ENCODE results near the gene HNRNPD. TPM values are rescaled to one million over a fixed set of nuclear protein-coding genes. Genes with fewer than 3 reads are reported as not detected.
"Not testable (repeated sequence)": the region's sequence is repeated elsewhere in the genome, so short reads cannot be mapped to it uniquely, and the experiment has no call there.

Gene HNRNPD
- total RNA-seq, 1 donor from 2014 or later, result 481 TPM

GRCh38 chr4:82362565-82362964 is 11.2 kb downstream of the HNRNPD start:
- H3K27me3 Mint-ChIP-seq, result no peaks in the 10 kb centered on the region
- DNase-seq, result no peak
- H3K9me3 Mint-ChIP-seq, result no peaks in the 10 kb centered on the region
- H3K4me3 Mint-ChIP-seq, result peak overlapping the region; percentile 19
- intact Hi-C loops (cut with micrococcal nuclease), result loop anchor here (10.0 kb wide), 1 partner anchor 958 kb away; no protein-coding TSS in a partner anchor
- H3K36me3 Mint-ChIP-seq (ENCODE audit: low read depth), result peaks cover 58% of the 10 kb centered on the region
- peaks cover 69% of the 10 kb centered on the region for H3K4me1 Mint-ChIP-seq
- peak overlapping the region; percentile 29 for H3K27ac Mint-ChIP-seq

GRCh38 chr4:82360298-82361177 is 13.3 kb downstream of the HNRNPD start:
- Mint-ChIP-seq H3K27ac (no peak overlapping the region), H3K4me3 (peak overlapping the region; percentile 33), H3K27me3 (no peaks in the 10 kb centered on the region), H3K4me1 (peaks cover 71% of the 10 kb centered on the region), H3K9me3 (no peaks in the 10 kb centered on the region), H3K36me3 (ENCODE audit: low read depth) (peaks cover 61% of the 10 kb centered on the region)
- intact Hi-C loops (cut with micrococcal nuclease), result loop anchor here (10.0 kb wide), 1 partner anchor 956 kb away; no protein-coding TSS in a partner anchor
- peak; percentile 63 for DNase-seq

- Mint-ChIP-seq H3K36me3 (ENCODE audit: low read depth) (peaks cover 65% of the 10 kb centered on the region), H3K9me3 (no peaks in the 10 kb centered on the region), H3K4me3 (no peak overlapping the region), H3K27ac (no peak overlapping the region), H3K27me3 (no peaks in the 10 kb centered on the region), H3K4me1 (peaks cover 63% of the 10 kb centered on the region)
- intact Hi-C loops (cut with micrococcal nuclease), result loop anchor here (1.0 to 2.0 kb wide), 2 partner anchors 8 to 14 kb away; partner anchors contain the start of gene HNRNPD
- no peak for DNase-seq
Measured at GRCh38 chr4:82358847-82359246, 14.9 kb downstream of the HNRNPD start.

GRCh38 chr4:82357640-82358039 is 16.2 kb downstream of the HNRNPD start:
- Mint-ChIP-seq H3K4me3 (no peak overlapping the region), H3K36me3 (ENCODE audit: low read depth) (peaks cover 72% of the 10 kb centered on the region), H3K9me3 (no peaks in the 10 kb centered on the region), H3K27me3 (no peaks in the 10 kb centered on the region), H3K4me1 (peaks cover 65% of the 10 kb centered on the region), H3K27ac (peak overlapping the region; percentile 3)
- DNase-seq, result no peak
- intact Hi-C loops (cut with micrococcal nuclease), result loop anchor here (2.0 kb wide), 1 partner anchor 15 kb away; the partner anchor contains the start of gene HNRNPD

- DNase-seq, result no peak
- Mint-ChIP-seq H3K9me3 (no peaks in the 10 kb centered on the region), H3K27me3 (no peaks in the 10 kb centered on the region), H3K4me1 (peaks cover 52% of the 10 kb centered on the region), H3K36me3 (ENCODE audit: low read depth) (peaks cover 78% of the 10 kb centered on the region), H3K27ac (no peak overlapping the region), H3K4me3 (no peak overlapping the region)
- intact Hi-C loops (cut with micrococcal nuclease), result no loop called here
Measured at GRCh38 chr4:82354788-82355187, 19.0 kb downstream of the HNRNPD start.

- Mint-ChIP-seq H3K4me3 (peak overlapping the region; percentile 28), H3K36me3 (ENCODE audit: low read depth) (peaks cover 75% of the 10 kb centered on the region), H3K27me3 (no peaks in the 10 kb centered on the region), H3K27ac (peak overlapping the region; percentile 90), H3K4me1 (peaks cover 40% of the 10 kb centered on the region), H3K9me3 (no peaks in the 10 kb centered on the region)
- intact Hi-C loops (cut with micrococcal nuclease), result loop anchor here (2.0 kb wide), 2 partner anchors 22 to 68 kb away; no protein-coding TSS in a partner anchor
- DNase-seq, result no peak
Measured at GRCh38 chr4:82352825-82353366, 20.9 kb downstream of the HNRNPD start.

GRCh38 chr4:82352118-82352824 is 21.5 kb downstream of the HNRNPD start:
- Mint-ChIP-seq H3K27me3 (no peaks in the 10 kb centered on the region), H3K4me3 (no peak overlapping the region), H3K4me1 (peaks cover 33% of the 10 kb centered on the region), H3K9me3 (no peaks in the 10 kb centered on the region), H3K36me3 (ENCODE audit: low read depth) (peaks cover 69% of the 10 kb centered on the region), H3K27ac (peak overlapping the region; percentile 90)
- no peak for DNase-seq
- intact Hi-C loops (cut with micrococcal nuclease), result loop anchor here (2.0 kb wide), 2 partner anchors 23 to 67 kb away; no protein-coding TSS in a partner anchor

GRCh38 chr4:82346126-82346525 is 27.7 kb downstream of the HNRNPD start:
- Mint-ChIP-seq H3K4me1 (peaks cover 6% of the 10 kb centered on the region), H3K9me3 (no peaks in the 10 kb centered on the region), H3K27ac (no peak overlapping the region), H3K4me3 (no peak overlapping the region), H3K27me3 (no peaks in the 10 kb centered on the region), H3K36me3 (ENCODE audit: low read depth) (peaks cover 25% of the 10 kb centered on the region)
- intact Hi-C loops (cut with micrococcal nuclease), result no loop called here
- no peak for DNase-seq

GRCh38 chr4:82335043-82335442 is 38.7 kb downstream of the HNRNPD start:
- Mint-ChIP-seq H3K9me3 (peaks cover 7% of the 10 kb centered on the region), H3K27me3 (no peaks in the 10 kb centered on the region), H3K4me3 (no peak overlapping the region), H3K27ac (no peak overlapping the region), H3K36me3 (ENCODE audit: low read depth) (no peaks in the 10 kb centered on the region), H3K4me1 (no peaks in the 10 kb centered on the region)
- DNase-seq, result no peak
- intact Hi-C loops (cut with micrococcal nuclease), result no loop called here

- intact Hi-C loops (cut with micrococcal nuclease); H3K27me3 Mint-ChIP-seq; DNase-seq; H3K4me1 Mint-ChIP-seq; H3K4me3 Mint-ChIP-seq; H3K36me3 Mint-ChIP-seq (ENCODE audit: low read depth); H3K27ac Mint-ChIP-seq; H3K9me3 Mint-ChIP-seq: not testable (repeated sequence)
Measured at GRCh38 chr4:82333641-82334040, 40.1 kb downstream of the HNRNPD start.

GRCh38 chr4:82331814-82332213 is 42.0 kb downstream of the HNRNPD start:
- no peak overlapping the region for H3K4me3 Mint-ChIP-seq
- H3K4me1 Mint-ChIP-seq, result no peaks in the 10 kb centered on the region
- H3K36me3 Mint-ChIP-seq (ENCODE audit: low read depth), result no peaks in the 10 kb centered on the region
- H3K27ac Mint-ChIP-seq, result no peak overlapping the region
- H3K9me3 Mint-ChIP-seq, result peaks cover 7% of the 10 kb centered on the region
- no peak for DNase-seq
- peaks cover 3% of the 10 kb centered on the region for H3K27me3 Mint-ChIP-seq
- intact Hi-C loops (cut with micrococcal nuclease), result no loop called here

- H3K27me3 Mint-ChIP-seq, result peaks cover 6% of the 10 kb centered on the region
- H3K4me1 Mint-ChIP-seq, result no peaks in the 10 kb centered on the region
- H3K4me3 Mint-ChIP-seq, result no peak overlapping the region
- intact Hi-C loops (cut with micrococcal nuclease), result no loop called here
- peaks cover 5% of the 10 kb centered on the region for H3K9me3 Mint-ChIP-seq
- no peak overlapping the region for H3K27ac Mint-ChIP-seq
- no peaks in the 10 kb centered on the region for H3K36me3 Mint-ChIP-seq (ENCODE audit: low read depth)
- DNase-seq, result no peak
Measured at GRCh38 chr4:82320351-82320750, 53.4 kb downstream of the HNRNPD start.

- intact Hi-C loops (cut with micrococcal nuclease); H3K36me3 Mint-ChIP-seq (ENCODE audit: low read depth); H3K4me1 Mint-ChIP-seq; DNase-seq; H3K4me3 Mint-ChIP-seq; H3K9me3 Mint-ChIP-seq; H3K27ac Mint-ChIP-seq: not testable (repeated sequence)
- H3K27me3 Mint-ChIP-seq, result peaks cover 16% of the 10 kb centered on the region
Measured at GRCh38 chr4:82303063-82303462, 70.7 kb downstream of the HNRNPD start.

All from activated CD4-positive, alpha-beta T cell treated with anti-CD3 and anti-CD28 coated beads, Interleukin-2, amount 10 ng/mL, durations not matched to agents 24 days and 14 days (primary cell).